ENCODE results near the gene SH3BP5L. TPM values are rescaled to one million over a fixed set of nuclear protein-coding genes. Genes with fewer than 3 reads are reported as not detected.

SH3BP5L gene
- total and polyA plus RNA-seq, 3 donors from 2014 or later, result 26.8 to 31.5 (median 31.1) TPM

GRCh38 chr1:248857201-248857600 lies 31.5 kb upstream of the SH3BP5L start:
- Histone ChIP-seq H3K27ac (no peak overlapping the region), H3K4me1 (peaks cover 24% of the 10 kb centered on the region), H3K9me3 (no peaks in the 10 kb centered on the region), H3K4me3 (no peak overlapping the region), H3K36me3 (ENCODE audit: low read depth, missing control alignments) (no peaks in the 10 kb centered on the region), H3K27me3 (no peaks in the 10 kb centered on the region)
- TF ChIP-seq POLR2A (IDR thresholded peaks at IDR 0.05) (no peak), CTCF (IDR thresholded peaks at IDR 0.05) (no peak)
- intact Hi-C loops (cut with DNase I; ENCODE audit: low total_unique reads), result no loop called here
- 83 to 94% methylated on average over 7 of the region's 7 CpGs for WGBS, 2 donors
- no peak for DNase-seq

GRCh38 chr1:248856176-248856575 lies 30.5 kb upstream of the SH3BP5L start:
- H3K9me3 ChIP-seq, result no peaks in the 10 kb centered on the region
- H3K27me3 ChIP-seq, result no peaks in the 10 kb centered on the region
- no peak for TF ChIP-seq POLR2A (IDR thresholded peaks at IDR 0.05)
- TF ChIP-seq CTCF (IDR thresholded peaks at IDR 0.05), result no peak
- H3K36me3 ChIP-seq (ENCODE audit: low read depth, missing control alignments), result no peaks in the 10 kb centered on the region
- intact Hi-C loops (cut with DNase I; ENCODE audit: low total_unique reads), result no loop called here
- H3K4me3 ChIP-seq, result no peak overlapping the region
- H3K4me1 ChIP-seq, result peaks cover 24% of the 10 kb centered on the region
- WGBS, 2 donors, result 95 to 100% methylated on average over 1 of the region's 1 CpG
- H3K27ac ChIP-seq, result no peak overlapping the region
- DNase-seq, result no peak

GRCh38 chr1:248855580-248855979 lies 29.9 kb upstream of the SH3BP5L start:
- H3K27me3 ChIP-seq, result no peaks in the 10 kb centered on the region
- WGBS, 2 donors, result 78 to 87% methylated on average over 3 to 6 of the region's 6 CpGs
- DNase-seq, result no peak
- intact Hi-C loops (cut with DNase I; ENCODE audit: low total_unique reads), result no loop called here
- no peak overlapping the region for H3K27ac ChIP-seq
- H3K9me3 ChIP-seq, result no peaks in the 10 kb centered on the region
- H3K4me3 ChIP-seq, result no peak overlapping the region
- TF ChIP-seq CTCF (IDR thresholded peaks at IDR 0.05) (no peak), POLR2A (IDR thresholded peaks at IDR 0.05) (no peak)
- H3K36me3 ChIP-seq (ENCODE audit: low read depth, missing control alignments), result no peaks in the 10 kb centered on the region
- peaks cover 24% of the 10 kb centered on the region for H3K4me1 ChIP-seq

GRCh38 chr1:248853663-248854375 lies 28.1 kb upstream of the SH3BP5L start:
- no peak overlapping the region for H3K27ac ChIP-seq
- H3K4me1 ChIP-seq, result peaks cover 18% of the 10 kb centered on the region
- H3K9me3 ChIP-seq, result no peaks in the 10 kb centered on the region
- DNase-seq, result no peak
- H3K36me3 ChIP-seq (ENCODE audit: low read depth, missing control alignments), result no peaks in the 10 kb centered on the region
- intact Hi-C loops (cut with DNase I; ENCODE audit: low total_unique reads), result no loop called here
- H3K27me3 ChIP-seq, result no peaks in the 10 kb centered on the region
- no peak overlapping the region for H3K4me3 ChIP-seq
- 90 to 93% methylated on average over 8 of the region's 8 CpGs for WGBS, 2 donors
- TF ChIP-seq CTCF (IDR thresholded peaks at IDR 0.05) (no peak), POLR2A (IDR thresholded peaks at IDR 0.05) (no peak)

Measured in testis (tissue), 3 donors.